BJ (cell line): ENCODE data around the gene KCNK2. TPM values are rescaled to one million over a fixed set of nuclear protein-coding genes. Genes with fewer than 3 reads are reported as not detected.

Experiments
- CTCF ChIA-PET: fragments of 350-600 bp; formaldehyde crosslinking; extraction: SDS; loops from one replicate; lab custom pipeline; 2021; ENCODE audit warnings: antibody characterized with exemption, inconsistent platforms; lab: Yijun Ruan, JAX
- POLR2A ChIA-PET: fragments of 300-600 bp; sonication (Branson Sonifier 250); formaldehyde crosslinking; extraction: SDS; loops from one replicate; lab custom pipeline; 2021; ENCODE audit warnings: antibody characterized with exemption; lab: Charles Lee
- DNase-seq: peaks from one replicate; pipeline ENCODE4 v3.0.0-alpha.2; 2011; ENCODE audit warnings: low read depth
- H3K27me3 ChIP-seq: 2 replicates; pipeline ENCODE4 v1.6.0; 2011; ENCODE audit warnings: low read length; ENCODE audit not compliant: control insufficient read depth, insufficient read depth
- H3K36me3 ChIP-seq: 2 replicates; pipeline ENCODE4 v1.5.1; 2011; ENCODE audit warnings: low read length; ENCODE audit not compliant: control insufficient read depth, insufficient read depth
- H3K4me3 ChIP-seq: 2 replicates; pipeline ENCODE4 v1.5.1; 2011; ENCODE audit warnings: low read depth, mild to moderate bottlenecking, control low read depth, low read length
- CTCF ChIP-seq: IDR thresholded peaks from 2 replicates; pipeline ENCODE4 v1.5.1; 2011; ENCODE audit warnings: low read depth, mild to moderate bottlenecking, control low read depth, inconsistent platforms, low read length, moderate library complexity; ENCODE audit not compliant: insufficient read depth
- polyA plus RNA-seq: library from polyadenylated mRNA; depleted of rRNA; stranded (reverse); fragments of >200 nt; gene quantifications from 2 replicates; pipeline ENCODE4 v1.2.3, GENCODE V29; 2011

The KCNK2 gene
- polyA plus RNA-seq, 1 experiment = 23.9 TPM

GRCh38 chr1:215198021-215198420 is 115.5 kb downstream of the KCNK2 start:
- Histone ChIP-seq H3K4me3 (no peak overlapping the region), H3K27me3 (no peaks in the 10 kb centered on the region), H3K36me3 (no peaks in the 10 kb centered on the region)
- TF ChIP-seq CTCF = no peak
- POLR2A ChIA-PET = no interaction called here
- CTCF ChIA-PET = interaction anchor here (1.3 kb wide), 1 partner anchor 16 kb away, joined by 4 read pairs; no protein-coding TSS in a partner anchor
- no peak for DNase-seq

- ChIA-PET POLR2A (no interaction called here), CTCF (no interaction called here)
- no peak for TF ChIP-seq CTCF
Observed at GRCh38 chr1:215200121-215200520, 117.6 kb downstream of the KCNK2 start.

GRCh38 chr1:215201283-215201682 is 118.7 kb downstream of the KCNK2 start:
- ChIA-PET POLR2A (no interaction called here), CTCF (no interaction called here)
- Histone ChIP-seq H3K4me3 (no peak overlapping the region), H3K36me3 (no peaks in the 10 kb centered on the region), H3K27me3 (no peaks in the 10 kb centered on the region)
- no peak for TF ChIP-seq CTCF
- no peak for DNase-seq

More at GRCh38 chr1:215200121-215200520, 117.6 kb downstream of the KCNK2 start:
- Histone ChIP-seq H3K27me3 (no peaks in the 10 kb centered on the region), H3K36me3 (no peaks in the 10 kb centered on the region), H3K4me3 (no peak overlapping the region)
- no peak for DNase-seq

GRCh38 chr1:215202868-215203267 is 120.3 kb downstream of the KCNK2 start:
- no peak for TF ChIP-seq CTCF
- ChIA-PET POLR2A (interaction anchor here (0.6 kb wide), 1 partner anchor 248 kb away, joined by 3 read pairs; no protein-coding TSS in a partner anchor), CTCF (no interaction called here)
- DNase-seq = no peak
- H3K36me3 ChIP-seq = no peaks in the 10 kb centered on the region
- H3K4me3 ChIP-seq = no peak overlapping the region
- no peaks in the 10 kb centered on the region for H3K27me3 ChIP-seq

- TF ChIP-seq CTCF = no peak
- ChIA-PET CTCF (no interaction called here), POLR2A (no interaction called here)
- H3K36me3 ChIP-seq = no peaks in the 10 kb centered on the region
- no peak overlapping the region for H3K4me3 ChIP-seq
- H3K27me3 ChIP-seq = no peaks in the 10 kb centered on the region
- DNase-seq = no peak
Observed at GRCh38 chr1:215210167-215210566, 127.6 kb downstream of the KCNK2 start.
